ENCODE results near the gene SNTG2. TPM values are rescaled to one million over a fixed set of nuclear protein-coding genes. Genes with fewer than 3 reads are reported as not detected.

SNTG2 gene
- total and polyA plus RNA-seq, 2 of the 13 experiments (the other 11 are each of a cell fraction or from before 2014, with no cell fraction given): not detected

DNA sequence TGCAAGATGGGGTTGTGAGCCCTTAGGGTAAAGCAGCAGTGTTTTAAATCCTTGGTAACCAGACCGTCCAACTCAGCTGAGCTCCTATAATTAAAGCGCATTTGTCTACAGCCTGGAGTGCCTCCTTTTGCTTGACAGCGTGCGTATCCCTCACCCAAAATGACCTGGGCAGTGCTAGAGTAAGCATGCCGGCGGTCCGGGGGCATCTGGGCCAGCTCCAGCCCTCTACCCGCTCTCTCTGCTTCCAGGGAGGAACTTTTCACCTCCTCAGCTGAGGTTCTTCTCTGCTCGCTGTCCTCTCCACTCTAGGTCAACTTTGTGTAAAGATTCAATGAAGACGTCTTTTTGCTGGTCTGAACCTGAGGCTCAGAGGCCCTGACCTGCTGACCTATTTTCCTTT lies 360.2 kb downstream of the SNTG2 start:
- Histone ChIP-seq H3K27ac (ENCODE audit: extremely low read length, insufficient read depth, low read length) (no peak overlapping the region), H3K9me3 (ENCODE audit: low read length) (no peaks in the 10 kb centered on the region), H3K79me2 (ENCODE audit: insufficient read depth, low read length) (no peaks in the 10 kb centered on the region), H3K4me3 (replicated peaks in 1 of 3; ENCODE audit: insufficient read depth in 1 of 3, low read depth in 2 of 3, low read length in 3 of 3) (no peak overlapping the region), H3K4me2 (ENCODE audit: low read depth, low read length) (no peak overlapping the region), H3K27me3 (ENCODE audit: control insufficient read depth in 1 of 2, insufficient read depth in 2 of 2, low read length in 2 of 2) (peaks cover 0 to 30% of the 10 kb centered on the region in 2 experiments; a peak in 2 of 5 replicates), H3K4me1 (ENCODE audit: insufficient read depth, low read length) (no peaks in the 10 kb centered on the region), H2AFZ (ENCODE audit: low read length) (no peak overlapping the region), H3K9ac (ENCODE audit: insufficient read depth, low read depth, low read length) (no peak overlapping the region), H4K20me1 (ENCODE audit: insufficient read depth, low read length) (no peaks in the 10 kb centered on the region), H3K36me3 (replicated peaks in 1 of 2; ENCODE audit: control insufficient read depth in 1 of 2, insufficient read depth in 2 of 2, low read length in 2 of 2) (no peaks in the 10 kb centered on the region)
- 22% methylated on average over 9 of the region's 10 CpGs for WGBS (ENCODE audit: low lambda C conversion rate)
- ATAC-seq (no peak), FAIRE-seq (no peak), DNase-seq (ENCODE audit: low spot score) (no peak)
- TF ChIP-seq ZNF33A (CRISPR knock-in tag; IDR thresholded peaks at IDR 0.05; ENCODE audit: borderline replicate concordance): no peak
- TF ChIP-seq KLF13 (CRISPR knock-in tag; IDR thresholded peaks at IDR 0.05): no peak
- TF ChIP-seq, protein P1, sequence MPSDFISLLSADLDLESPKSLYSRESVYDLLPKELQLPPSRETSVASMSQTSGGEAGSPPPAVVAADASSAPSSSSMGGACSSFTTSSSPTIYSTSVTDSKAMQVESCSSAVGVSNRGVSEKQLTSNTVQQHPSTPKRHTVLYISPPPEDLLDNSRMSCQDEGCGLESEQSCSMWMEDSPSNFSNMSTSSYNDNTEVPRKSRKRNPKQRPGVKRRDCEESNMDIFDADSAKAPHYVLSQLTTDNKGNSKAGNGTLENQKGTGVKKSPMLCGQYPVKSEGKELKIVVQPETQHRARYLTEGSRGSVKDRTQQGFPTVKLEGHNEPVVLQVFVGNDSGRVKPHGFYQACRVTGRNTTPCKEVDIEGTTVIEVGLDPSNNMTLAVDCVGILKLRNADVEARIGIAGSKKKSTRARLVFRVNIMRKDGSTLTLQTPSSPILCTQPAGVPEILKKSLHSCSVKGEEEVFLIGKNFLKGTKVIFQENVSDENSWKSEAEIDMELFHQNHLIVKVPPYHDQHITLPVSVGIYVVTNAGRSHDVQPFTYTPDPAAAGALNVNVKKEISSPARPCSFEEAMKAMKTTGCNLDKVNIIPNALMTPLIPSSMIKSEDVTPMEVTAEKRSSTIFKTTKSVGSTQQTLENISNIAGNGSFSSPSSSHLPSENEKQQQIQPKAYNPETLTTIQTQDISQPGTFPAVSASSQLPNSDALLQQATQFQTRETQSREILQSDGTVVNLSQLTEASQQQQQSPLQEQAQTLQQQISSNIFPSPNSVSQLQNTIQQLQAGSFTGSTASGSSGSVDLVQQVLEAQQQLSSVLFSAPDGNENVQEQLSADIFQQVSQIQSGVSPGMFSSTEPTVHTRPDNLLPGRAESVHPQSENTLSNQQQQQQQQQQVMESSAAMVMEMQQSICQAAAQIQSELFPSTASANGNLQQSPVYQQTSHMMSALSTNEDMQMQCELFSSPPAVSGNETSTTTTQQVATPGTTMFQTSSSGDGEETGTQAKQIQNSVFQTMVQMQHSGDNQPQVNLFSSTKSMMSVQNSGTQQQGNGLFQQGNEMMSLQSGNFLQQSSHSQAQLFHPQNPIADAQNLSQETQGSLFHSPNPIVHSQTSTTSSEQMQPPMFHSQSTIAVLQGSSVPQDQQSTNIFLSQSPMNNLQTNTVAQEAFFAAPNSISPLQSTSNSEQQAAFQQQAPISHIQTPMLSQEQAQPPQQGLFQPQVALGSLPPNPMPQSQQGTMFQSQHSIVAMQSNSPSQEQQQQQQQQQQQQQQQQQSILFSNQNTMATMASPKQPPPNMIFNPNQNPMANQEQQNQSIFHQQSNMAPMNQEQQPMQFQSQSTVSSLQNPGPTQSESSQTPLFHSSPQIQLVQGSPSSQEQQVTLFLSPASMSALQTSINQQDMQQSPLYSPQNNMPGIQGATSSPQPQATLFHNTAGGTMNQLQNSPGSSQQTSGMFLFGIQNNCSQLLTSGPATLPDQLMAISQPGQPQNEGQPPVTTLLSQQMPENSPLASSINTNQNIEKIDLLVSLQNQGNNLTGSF (CRISPR knock-in tag; IDR thresholded peaks at IDR 0.05): no peak
- no peak for TF ChIP-seq TAF15 (IDR thresholded peaks at IDR 0.05; ENCODE audit: low read depth, low read length, poor library complexity, severe bottlenecking)
- TF ChIP-seq ZNF678 (CRISPR knock-in tag; IDR thresholded peaks at IDR 0.05): no peak
- no peak for TF ChIP-seq SP1 (IDR thresholded peaks at IDR 0.05)
- TF ChIP-seq SP1 (CRISPR knock-in tag; IDR thresholded peaks at IDR 0.05): no peak
- TF ChIP-seq ZNF282 (IDR thresholded peaks at IDR 0.05; ENCODE audit: partially characterized antibody): no peak
- TF ChIP-seq, protein P2, sequence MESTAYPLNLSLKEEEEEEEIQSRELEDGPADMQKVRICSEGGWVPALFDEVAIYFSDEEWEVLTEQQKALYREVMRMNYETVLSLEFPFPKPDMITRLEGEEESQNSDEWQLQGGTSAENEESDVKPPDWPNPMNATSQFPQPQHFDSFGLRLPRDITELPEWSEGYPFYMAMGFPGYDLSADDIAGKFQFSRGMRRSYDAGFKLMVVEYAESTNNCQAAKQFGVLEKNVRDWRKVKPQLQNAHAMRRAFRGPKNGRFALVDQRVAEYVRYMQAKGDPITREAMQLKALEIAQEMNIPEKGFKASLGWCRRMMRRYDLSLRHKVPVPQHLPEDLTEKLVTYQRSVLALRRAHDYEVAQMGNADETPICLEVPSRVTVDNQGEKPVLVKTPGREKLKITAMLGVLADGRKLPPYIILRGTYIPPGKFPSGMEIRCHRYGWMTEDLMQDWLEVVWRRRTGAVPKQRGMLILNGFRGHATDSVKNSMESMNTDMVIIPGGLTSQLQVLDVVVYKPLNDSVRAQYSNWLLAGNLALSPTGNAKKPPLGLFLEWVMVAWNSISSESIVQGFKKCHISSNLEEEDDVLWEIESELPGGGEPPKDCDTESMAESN (CRISPR knock-in tag; conservative IDR thresholded peaks at IDR 0.05): no peak
- no peak for TF ChIP-seq ZNF180 (CRISPR knock-in tag; IDR thresholded peaks at IDR 0.05; ENCODE audit: borderline replicate concordance, low read depth)
- no peak for TF ChIP-seq ZNF235 (CRISPR knock-in tag; IDR thresholded peaks at IDR 0.05; ENCODE audit: borderline replicate concordance)
- no peak for TF ChIP-seq SNAI1 (CRISPR knock-in tag; IDR thresholded peaks at IDR 0.05; ENCODE audit: borderline replicate concordance)
- TF ChIP-seq SATB2 (CRISPR knock-in tag; IDR thresholded peaks at IDR 0.05): no peak
- no peak for TF ChIP-seq MAF1 (CRISPR knock-in tag; IDR thresholded peaks at IDR 0.05; ENCODE audit: borderline replicate concordance)
- no peak for TF ChIP-seq GATAD1 (CRISPR knock-in tag; IDR thresholded peaks at IDR 0.05)
- no peak for TF ChIP-seq ATF1 (CRISPR knock-in tag; IDR thresholded peaks at IDR 0.05)
- TF ChIP-seq ZNF333 (CRISPR knock-in tag; IDR thresholded peaks at IDR 0.05; ENCODE audit: borderline replicate concordance): no peak
- ChIA-PET CTCF (ENCODE audit: low intra/inter-chr PET ratio, low total read pairs) (no interaction called here), POLR2A (no interaction called here)
- in situ Hi-C loops (cut with HindIII; ENCODE audit: extremely low pct_ligation_motif_present, low pct_unique_long_range_greater_than_20kb): no loop called here
- no TSS peak for BruUV-seq (replicated peaks)
- intact Hi-C loops (cut with micrococcal nuclease; ENCODE audit: unreplicated experiment): no loop called here
